HG02763 (cell line): ENCODE results near the gene CCDC40.
"Not testable (repeated sequence)": the region's sequence is repeated elsewhere in the genome, so short reads cannot be mapped to it uniquely, and the experiment has no call there.

Experiments used
- ATAC-seq: cut with Tn5 transposase; IDR thresholded peaks from one replicate; pipeline ENCODE4 v1.9.1; 2021; ENCODE audit warnings: mild to moderate bottlenecking, moderate library complexity; ENCODE audit not compliant: unreplicated experiment

CCDC40 gene

DNA sequence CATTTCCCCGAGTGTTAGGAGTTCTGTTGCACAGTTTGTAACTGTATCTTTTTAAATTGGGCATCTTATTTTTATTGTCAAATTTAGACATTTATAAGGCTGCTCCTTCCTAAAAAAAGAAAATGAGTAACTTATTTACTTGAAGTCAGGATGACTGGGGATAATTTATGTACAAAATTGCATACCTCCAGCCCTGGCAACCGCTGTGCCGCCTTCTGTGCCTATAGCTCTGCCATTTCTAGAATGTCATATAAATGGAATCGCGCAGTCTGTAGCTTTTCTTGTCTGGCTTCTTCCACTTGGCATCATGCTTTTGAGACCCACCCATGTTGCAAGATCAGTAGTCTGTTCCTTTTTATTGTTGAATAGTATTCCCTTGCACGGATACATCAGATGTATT, 36.0 kb downstream of the CCDC40 start:
- no peak for ATAC-seq

- no peak for ATAC-seq
These were observed 43.6 kb downstream of the CCDC40 start for GRCh38 chr17:80080081-80080480.

GRCh38 chr17:80081596-80081995, 45.2 kb downstream of the CCDC40 start:
- no peak for ATAC-seq

DNA sequence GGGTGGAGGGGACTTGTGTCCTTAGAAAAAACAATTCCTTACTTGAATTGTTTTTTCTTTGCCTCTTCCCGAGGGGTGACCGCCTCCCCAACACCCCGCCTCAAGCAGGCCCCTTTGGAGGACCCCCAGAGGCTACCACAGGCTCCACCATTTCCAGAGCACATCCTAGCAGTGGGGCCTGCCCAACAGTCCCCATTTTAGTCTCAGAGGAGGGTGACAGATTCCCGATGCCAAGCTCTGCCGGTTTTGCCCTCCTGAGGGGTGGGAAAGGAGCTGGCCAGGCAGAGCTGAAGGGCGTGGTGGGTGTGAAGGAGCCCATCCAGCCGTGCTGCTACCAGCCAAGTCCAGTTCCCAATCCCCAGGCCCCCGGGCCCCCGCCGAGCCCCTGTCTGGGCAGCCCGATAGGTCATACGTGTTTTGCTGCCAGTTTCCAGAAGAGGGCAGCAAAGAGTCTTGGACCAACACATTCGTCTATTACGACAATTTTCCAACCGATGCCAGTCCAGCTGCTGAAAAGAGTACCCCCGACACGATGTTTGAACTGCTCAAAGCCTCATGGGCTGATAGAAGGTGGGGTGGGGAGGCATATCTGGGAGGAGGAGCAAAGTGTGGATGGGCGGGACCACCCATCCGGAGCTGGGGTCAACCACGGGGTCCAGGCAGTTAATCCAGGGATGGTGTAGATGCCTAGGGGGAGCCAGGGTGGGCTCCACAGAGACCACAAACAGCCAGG, 46.1 kb downstream of the CCDC40 start:
- no peak for ATAC-seq

DNA sequence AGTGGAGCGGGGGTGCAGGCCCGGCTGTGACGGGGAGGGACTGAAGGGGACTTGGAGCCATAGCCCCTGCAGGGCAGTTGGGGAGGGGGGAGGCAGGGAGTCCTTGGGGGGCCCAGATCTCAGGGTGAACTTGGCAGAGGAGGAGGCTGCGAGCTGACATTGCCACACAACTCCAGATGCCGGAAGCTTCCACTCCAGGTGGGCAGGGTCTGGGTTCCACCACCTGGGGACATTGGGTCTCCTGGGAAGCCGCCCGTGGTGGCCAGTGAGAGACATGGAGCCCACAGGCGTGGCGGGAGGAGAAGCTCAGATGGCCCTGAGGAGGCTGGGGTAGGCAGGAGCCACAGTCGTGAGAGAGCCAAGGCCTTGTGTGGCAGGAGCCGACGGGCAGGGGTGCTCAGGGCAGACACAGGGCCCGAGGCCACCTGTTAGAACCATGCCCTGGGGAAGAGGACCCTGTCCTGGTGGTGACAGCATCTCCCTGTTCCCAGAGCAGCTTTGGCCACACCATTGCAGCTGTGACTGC, 46.8 kb downstream of the CCDC40 start:
- ATAC-seq: no peak

DNA sequence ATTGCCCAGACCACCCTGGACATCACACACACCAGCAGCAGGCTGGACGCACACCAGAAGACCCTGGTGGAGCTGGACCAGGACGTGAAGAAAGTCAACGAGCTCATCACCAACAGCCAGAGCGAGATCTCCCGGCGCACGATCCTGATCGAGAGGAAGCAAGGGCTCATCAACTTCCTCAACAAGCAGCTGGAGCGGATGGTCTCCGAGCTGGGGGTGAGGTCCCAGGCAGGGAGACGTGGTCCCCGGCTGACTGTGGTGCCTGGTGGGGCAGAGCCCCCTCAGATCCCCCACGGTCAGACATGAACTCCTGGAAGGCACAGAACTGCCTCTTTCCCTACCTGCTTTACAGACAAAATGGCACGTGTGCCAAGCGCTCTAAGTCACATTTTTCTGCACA, 48.3 kb downstream of the CCDC40 start:
- ATAC-seq: no peak

DNA sequence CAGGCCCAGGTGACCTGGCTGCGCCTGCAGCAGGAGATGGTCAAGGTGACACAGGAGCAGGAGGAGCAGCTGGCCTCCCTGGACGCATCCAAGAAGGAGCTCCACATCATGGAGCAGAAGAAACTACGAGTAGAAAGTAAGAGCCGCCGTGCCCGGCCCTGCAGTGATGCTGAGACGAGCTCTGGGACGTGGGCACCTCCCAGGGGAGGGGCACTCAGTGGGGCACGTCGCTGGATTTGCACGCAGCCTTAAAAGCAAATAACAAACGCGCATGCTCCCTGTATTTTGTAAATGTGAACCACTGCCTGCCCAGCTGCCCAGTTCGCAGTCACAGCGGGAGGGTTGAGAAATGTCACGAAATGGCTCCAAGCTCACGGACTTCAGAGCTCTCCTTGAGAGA, 49.6 kb downstream of the CCDC40 start:
- no peak for ATAC-seq

DNA sequence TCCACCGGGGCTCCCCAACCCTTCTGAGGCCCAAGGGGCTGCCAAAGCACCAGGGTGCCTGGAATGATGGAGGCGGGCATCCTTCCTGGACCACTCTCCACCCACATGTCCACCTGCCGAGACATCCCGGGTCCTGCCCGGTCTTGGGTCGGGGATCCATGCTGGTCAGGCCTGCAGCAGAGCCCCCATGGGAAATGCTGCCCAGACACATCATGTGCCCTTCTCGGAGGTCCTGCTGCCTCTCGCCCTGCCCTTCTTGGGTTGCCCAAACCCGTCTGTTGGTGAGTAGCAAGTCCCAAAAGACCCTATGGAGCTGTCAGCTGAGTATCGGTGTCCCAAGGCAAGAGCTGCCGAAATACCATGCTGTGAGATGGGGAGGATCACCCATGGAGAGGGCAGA, 50.2 kb downstream of the CCDC40 start:
- ATAC-seq: no peak

DNA sequence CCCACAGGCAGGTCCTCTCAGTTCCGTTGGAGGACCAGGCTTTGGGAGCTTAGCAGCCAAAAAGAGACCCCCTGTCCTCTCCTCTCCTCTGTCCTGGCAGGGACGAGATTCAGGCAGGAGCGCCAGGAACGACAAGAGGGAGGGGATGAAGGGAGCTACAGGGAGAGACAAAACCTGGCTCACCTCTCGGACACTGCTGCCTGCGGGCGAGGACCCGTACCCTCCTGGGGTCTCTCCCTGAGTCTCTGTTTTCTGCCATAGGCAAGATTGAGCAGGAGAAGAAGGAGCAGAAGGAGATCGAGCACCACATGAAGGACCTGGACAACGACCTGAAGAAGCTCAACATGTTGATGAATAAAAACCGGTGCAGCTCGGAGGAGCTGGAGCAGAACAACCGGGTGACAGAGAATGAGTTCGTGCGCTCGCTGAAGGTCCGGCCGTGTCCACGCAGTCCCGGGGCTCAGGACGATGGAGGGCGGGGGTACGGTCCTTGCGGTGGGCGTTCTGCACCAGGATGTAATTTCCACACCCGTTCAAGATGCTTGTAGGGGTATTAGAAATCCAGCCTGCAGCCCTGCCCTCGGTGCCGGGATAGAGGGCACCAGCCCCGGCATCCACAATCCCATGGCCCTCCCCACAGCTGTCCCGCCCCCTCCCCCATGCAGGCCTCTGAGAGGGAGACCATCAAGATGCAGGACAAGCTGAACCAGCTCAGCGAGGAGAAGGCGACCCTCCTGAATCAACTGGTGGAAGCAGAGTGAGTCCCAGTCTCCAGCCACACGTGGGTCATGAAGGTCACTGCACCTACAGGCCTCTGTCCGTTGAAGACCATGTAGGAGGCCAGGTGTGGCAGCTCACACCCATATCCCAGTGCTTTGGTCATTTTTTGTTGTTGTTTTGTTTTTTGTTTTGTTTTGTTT, 51.2 kb downstream of the CCDC40 start:
- ATAC-seq: no peak

DNA sequence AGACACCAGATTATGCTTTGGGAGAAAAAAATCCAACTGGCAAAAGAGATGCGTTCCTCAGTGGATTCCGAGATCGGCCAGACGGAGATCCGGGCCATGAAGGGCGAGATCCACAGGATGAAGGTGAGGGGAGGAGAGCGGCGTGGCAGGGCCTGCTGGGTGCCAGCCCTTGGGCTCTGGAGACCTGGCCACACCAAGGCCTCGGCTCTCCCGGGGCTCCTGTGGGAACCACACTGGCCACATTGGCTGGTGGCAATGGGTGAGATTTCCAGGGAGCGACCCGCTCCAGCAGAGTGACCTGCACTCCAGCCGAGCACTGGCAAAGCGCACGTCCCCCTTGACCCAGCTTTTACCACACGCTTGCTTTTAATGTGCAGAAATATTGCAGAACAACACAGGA, 53.3 kb downstream of the CCDC40 start:
- ATAC-seq: no peak

DNA sequence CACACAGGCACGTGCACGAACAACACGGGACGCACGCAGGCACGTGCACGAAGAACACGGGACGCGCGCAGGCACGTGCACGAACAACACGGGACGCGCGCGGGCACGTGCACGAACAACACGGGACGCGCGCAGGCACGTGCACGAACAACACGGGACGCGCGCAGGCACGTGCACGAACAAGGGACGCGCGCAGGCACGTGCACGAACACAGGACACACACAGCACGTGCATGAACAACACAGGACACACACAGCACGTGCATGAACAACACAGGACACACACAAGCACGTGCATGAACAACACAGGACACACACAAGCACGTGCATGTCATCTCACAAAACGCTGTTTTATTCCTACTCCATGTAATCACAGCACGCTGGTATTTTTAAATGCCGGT, 53.7 kb downstream of the CCDC40 start:
- ATAC-seq: not testable (repeated sequence)

- ATAC-seq: no peak
These were observed 54.9 kb downstream of the CCDC40 start for GRCh38 chr17:80091376-80091775.

- ATAC-seq: no peak
These were observed 56.5 kb downstream of the CCDC40 start for GRCh38 chr17:80092959-80093358.

DNA sequence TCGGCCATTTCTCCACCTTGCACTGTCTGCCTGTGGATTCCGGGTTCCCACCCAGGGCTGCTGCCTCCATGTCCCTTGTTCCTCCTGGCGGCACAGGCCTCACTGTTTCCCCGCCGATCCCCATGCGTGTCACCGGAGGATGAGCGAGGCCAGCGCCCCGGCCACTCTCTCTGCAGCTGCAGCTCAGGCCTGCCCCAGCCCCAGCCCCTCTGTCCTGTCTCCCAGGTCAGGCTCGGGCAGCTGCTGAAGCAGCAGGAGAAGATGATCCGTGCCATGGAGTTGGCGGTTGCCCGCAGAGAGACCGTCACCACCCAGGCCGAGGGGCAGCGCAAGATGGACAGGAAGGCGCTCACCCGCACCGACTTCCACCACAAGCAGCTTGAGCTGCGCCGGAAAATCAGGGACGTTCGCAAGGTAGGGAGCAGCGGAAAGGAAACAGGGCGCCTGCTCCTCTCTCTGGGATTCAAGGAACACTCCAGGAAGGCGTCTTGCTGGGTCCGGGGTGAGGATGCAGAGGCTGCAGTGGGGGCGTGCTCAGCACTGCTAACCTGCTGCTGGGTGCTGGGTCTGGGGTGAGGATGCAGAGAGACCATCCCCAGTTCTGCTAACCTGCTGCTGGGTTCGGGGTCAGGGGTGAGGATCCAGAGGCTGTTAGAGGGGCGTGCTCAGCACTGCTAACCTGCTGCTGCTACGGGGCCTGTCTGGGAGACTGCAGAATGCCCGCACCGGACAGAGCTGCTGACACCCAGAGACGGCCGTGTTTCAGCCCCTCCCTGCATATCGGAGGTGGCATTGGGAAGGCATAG, 58.8 kb downstream of the CCDC40 start:
- no peak for ATAC-seq

DNA sequence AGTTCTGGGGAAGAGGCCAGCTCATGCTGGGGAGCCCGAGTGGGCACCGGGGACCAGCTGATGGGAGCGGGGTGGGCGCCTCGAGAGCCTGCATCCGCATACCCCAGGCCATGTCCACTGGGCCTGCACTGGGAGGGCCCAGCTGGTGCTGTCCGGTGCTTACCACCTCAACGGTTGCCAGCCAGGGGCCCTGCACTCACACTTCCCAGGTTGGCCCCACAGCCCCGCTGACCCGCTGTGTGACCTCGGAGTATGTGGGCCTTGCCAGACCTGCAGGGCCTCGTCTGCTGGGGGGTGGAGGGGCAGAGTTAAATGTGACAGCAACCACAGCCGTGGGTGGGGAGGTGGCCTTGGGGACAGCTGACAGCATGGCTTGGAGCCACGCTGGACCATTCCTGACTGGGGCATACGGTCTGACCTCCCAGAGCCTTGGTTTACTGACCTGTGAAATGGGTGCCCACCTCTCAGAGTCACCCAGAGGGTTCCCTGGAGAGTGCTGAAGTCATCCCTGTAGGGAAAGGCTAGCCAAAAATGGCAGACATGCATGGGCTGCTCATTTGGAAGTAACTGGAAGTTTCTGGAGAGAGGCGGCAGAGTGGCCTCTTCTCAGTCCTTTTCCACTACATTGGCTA, 59.5 kb downstream of the CCDC40 start:
- ATAC-seq: no peak

DNA sequence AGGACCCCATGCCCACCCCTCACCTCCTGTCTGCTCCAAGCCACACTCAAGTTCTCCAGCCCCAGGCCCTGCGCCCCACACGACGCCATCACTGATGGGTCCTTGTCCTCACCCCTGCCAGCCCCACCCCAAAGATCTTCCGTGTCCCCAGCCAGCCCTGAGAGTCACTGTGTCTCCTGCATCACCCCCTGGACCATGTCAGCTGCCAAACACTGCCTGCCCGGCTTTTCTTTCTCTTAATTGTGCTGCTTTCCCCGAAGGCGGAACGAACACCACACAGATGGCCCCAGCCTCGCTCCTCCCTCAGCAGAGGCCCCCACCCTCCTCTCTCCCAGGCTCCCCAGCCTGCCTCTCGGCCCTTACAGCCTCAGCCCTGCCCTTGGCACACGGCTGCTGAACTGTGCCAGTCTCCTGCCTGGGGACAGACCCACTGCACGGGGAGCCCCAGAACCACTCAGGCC, 60.1 kb downstream of the CCDC40 start:
- ATAC-seq: no peak

DNA sequence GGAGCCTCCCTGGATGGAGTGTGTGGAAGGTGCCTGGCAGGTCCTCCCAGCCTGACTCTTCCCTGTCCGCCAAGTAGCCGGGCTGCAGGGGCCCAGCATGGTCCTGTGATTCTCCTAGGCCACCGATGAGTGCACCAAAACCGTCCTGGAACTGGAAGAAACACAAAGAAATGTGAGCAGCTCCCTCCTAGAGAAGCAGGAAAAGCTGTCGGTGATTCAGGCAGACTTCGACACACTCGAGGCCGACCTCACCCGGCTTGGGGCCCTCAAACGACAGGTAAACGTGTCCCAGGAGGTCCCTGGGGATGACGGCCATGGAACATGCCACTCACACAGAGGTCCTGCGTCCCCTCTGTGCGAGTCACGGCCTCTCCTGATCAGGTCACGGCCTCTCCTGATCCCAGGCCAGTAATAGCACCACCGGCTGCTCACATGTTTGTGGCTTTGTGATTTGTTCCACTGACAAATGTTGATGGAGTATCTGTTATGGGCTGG, 60.7 kb downstream of the CCDC40 start:
- no peak for ATAC-seq

DNA sequence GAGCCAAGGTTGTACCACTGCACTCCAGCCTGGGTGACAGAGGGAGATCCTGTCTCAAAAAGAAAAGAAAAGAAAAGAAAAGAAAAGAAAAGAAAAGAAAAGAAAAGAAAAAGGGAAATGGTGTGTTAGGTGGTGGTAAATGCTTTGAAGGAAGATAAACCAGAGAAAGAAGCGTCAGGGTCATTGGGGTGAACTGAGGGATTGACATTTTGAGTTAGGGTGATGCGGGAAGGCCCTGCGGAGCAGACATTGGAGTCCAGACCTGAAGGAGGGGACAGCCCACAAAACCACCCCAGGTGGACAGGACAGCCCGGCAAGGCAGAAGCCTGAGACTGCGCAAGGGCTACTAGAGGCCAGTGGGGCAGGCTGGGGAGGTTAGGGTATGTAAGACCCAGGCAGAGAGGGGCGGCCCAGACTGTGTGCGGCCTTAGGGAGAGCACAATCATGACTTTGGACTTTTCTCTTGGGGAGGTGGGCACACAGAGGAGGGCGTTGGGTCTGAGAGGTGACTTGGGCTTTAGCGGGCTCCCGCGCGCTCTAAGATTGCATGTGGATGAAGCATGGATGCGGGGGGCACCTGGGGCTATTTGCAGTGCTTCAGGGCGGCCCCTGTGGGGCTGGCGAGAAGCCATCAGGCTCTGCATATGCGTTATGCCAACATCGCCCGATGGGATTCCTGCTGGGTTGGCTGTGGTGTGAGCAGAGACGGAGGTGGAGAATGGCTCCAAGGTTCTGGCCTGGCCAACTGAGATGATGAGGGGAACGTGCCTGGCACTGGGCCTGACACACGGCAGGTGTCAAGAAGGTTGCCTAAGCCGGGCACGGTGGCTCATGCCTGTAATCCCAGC, 61.6 kb downstream of the CCDC40 start:
- no peak for ATAC-seq

- ATAC-seq: no peak
These were observed 63.0 kb downstream of the CCDC40 start for GRCh38 chr17:80099291-80100034.
